Prostate gland (tissue), 2 donors: Measurements from ENCODE around the gene CNKSR1. TPM values are rescaled to one million over a fixed set of nuclear protein-coding genes. Genes with fewer than 3 reads are reported as not detected.

Source experiments
- DNase-seq: peaks from one replicate; pipeline ENCODE4 v3.0.0-alpha.2; 2019; ENCODE audit warnings: low spot score
- H3K27ac ChIP-seq, 2 donors: fragments of 200-600 bp; sonication (generic); 2 replicates each; pipeline ENCODE4 v1.5.1; 2017 to 2019
- H3K27me3 ChIP-seq: fragments of 200-600 bp; sonication (generic); replicated peaks from 2 replicates; pipeline ENCODE4 v1.5.1; 2019; ENCODE audit not compliant: insufficient read depth
- H3K36me3 ChIP-seq, 2 donors: fragments of 200-600 bp; sonication (generic); 1 replicate in 1 of 2; 2 replicates in 1 of 2; pipeline versions ENCODE4 v1.5.1 to v1.8.1; 2017 to 2019
- H3K4me1 ChIP-seq: fragments of 200-600 bp; sonication (generic); replicated peaks from 2 replicates; pipeline ENCODE4 v1.5.1; 2019
- H3K4me3 ChIP-seq, 2 donors: fragments of 200-600 bp; sonication (generic); 2 replicates each; pipeline ENCODE4 v1.5.1; 2017 to 2019
- H3K9me3 ChIP-seq: fragments of 200-600 bp; sonication (generic); 2 replicates; pipeline ENCODE4 v1.5.1; 2017
- CTCF ChIP-seq, 4 experiments: fragments of 200-600 bp in 2 of 4; fragments of 450-650 bp in 2 of 4; sonication (generic) in 2 of 4; IDR thresholded peaks; 1 replicate in 3 of 4; 2 replicates in 1 of 4; pipeline ENCODE4 v1.5.1; 2016 to 2019; ENCODE audit warnings: antibody characterized with exemption in 4 of 4, mild to moderate bottlenecking in 2 of 4, moderate library complexity in 2 of 4
- POLR2A ChIP-seq: fragments of 450-650 bp; IDR thresholded peaks from one replicate; pipeline ENCODE4 v1.6.1; 2016; ENCODE audit warnings: antibody characterized with exemption, mild to moderate bottlenecking
- POLR2AphosphoS5 ChIP-seq: sonication (generic); formaldehyde crosslinking; IDR thresholded peaks from one replicate; pipeline ENCODE4 v1.6.1; 2017; ENCODE audit warnings: antibody characterized with exemption
- WGBS: methylation state at CpG from one replicate; pipeline ENCODE4 v1.1.5; 2018; 5-methylcytosine and 5-hydroxymethylcytosine counted together
- intact Hi-C: fragments of 100-400 bp; cut with DNase I; formaldehyde crosslinking; loops from one replicate; pipeline ENCODE4 v1.14.2; 2022
- total RNA-seq, 2 donors: library from RNA; depleted of rRNA; stranded (reverse); fragments of >200 nt; gene quantifications; one replicate each; pipeline ENCODE4 v1.1.0, GENCODE V29; 2016

CNKSR1 gene
- total RNA-seq, 2 donors from 2014 or later = 24.8 to 32.4 TPM

GRCh38 chr1:26145960-26146294 lies 31.4 kb upstream of the CNKSR1 start:
- H3K36me3 ChIP-seq = no peaks in the 10 kb centered on the region
- no peak overlapping the region for H3K4me3 ChIP-seq
- 53% methylated on average over 6 of the region's 6 CpGs for WGBS
- no peaks in the 10 kb centered on the region for H3K9me3 ChIP-seq
- H3K4me1 ChIP-seq = no peaks in the 10 kb centered on the region
- intact Hi-C loops = loop anchor here (1.0 to 5.0 kb wide), 2 partner anchors 41 to 109 kb away; no protein-coding TSS in a partner anchor
- no peaks in the 10 kb centered on the region for H3K27me3 ChIP-seq
- H3K27ac ChIP-seq = no peak overlapping the region
- TF ChIP-seq CTCF (IDR thresholded peaks at IDR 0.05) (no peak), POLR2AphosphoS5 (no peak), POLR2A (no peak)
- DNase-seq = no peak

GRCh38 chr1:26148887-26149286 lies 28.4 kb upstream of the CNKSR1 start:
- TF ChIP-seq POLR2AphosphoS5 = no peak
- TF ChIP-seq POLR2A = no peak
- no peak for TF ChIP-seq CTCF (IDR thresholded peaks at IDR 0.05)
- Histone ChIP-seq H3K4me1 (no peaks in the 10 kb centered on the region), H3K4me3 (no peak overlapping the region), H3K36me3 (no peaks in the 10 kb centered on the region), H3K27ac (no peak overlapping the region), H3K9me3 (no peaks in the 10 kb centered on the region), H3K27me3 (no peaks in the 10 kb centered on the region)
- intact Hi-C loops = loop anchor here (5.0 kb wide), 1 partner anchor 112 kb away; no protein-coding TSS in a partner anchor
- no peak for DNase-seq

- Histone ChIP-seq H3K4me1 (no peaks in the 10 kb centered on the region), H3K4me3 (no peak overlapping the region), H3K27me3 (peaks cover 4% of the 10 kb centered on the region), H3K27ac (no peak overlapping the region), H3K9me3 (no peaks in the 10 kb centered on the region), H3K36me3 (no peaks in the 10 kb centered on the region)
- no peak for TF ChIP-seq POLR2A
- WGBS = 55% methylated on average over 5 of the region's 5 CpGs
- intact Hi-C loops = no loop called here
- no peak for DNase-seq
Measured at GRCh38 chr1:26153966-26154532, 23.2 kb upstream of the CNKSR1 start.

- intact Hi-C loops = no loop called here
- TF ChIP-seq CTCF (IDR thresholded peaks at IDR 0.05) (no peak), POLR2A (no peak), POLR2AphosphoS5 (no peak)
- 43% methylated on average over 9 of the region's 9 CpGs for WGBS
- Histone ChIP-seq H3K36me3 (no peaks in the 10 kb centered on the region), H3K27ac (no peak overlapping the region), H3K4me1 (no peaks in the 10 kb centered on the region), H3K9me3 (no peaks in the 10 kb centered on the region), H3K4me3 (no peak overlapping the region), H3K27me3 (peaks cover 4% of the 10 kb centered on the region)
- DNase-seq = no peak
Measured at GRCh38 chr1:26154750-26155149, 22.5 kb upstream of the CNKSR1 start.

- no peak overlapping the region for H3K27ac ChIP-seq
- no peak for DNase-seq
- TF ChIP-seq CTCF (IDR thresholded peaks at IDR 0.05) (no peak), POLR2A (no peak), POLR2AphosphoS5 (no peak)
- intact Hi-C loops = no loop called here
- H3K9me3 ChIP-seq = no peaks in the 10 kb centered on the region
- WGBS = 74% methylated on average over 21 of the region's 21 CpGs
- H3K27me3 ChIP-seq = peaks cover 4% of the 10 kb centered on the region
- H3K4me1 ChIP-seq = no peaks in the 10 kb centered on the region
- H3K36me3 ChIP-seq = no peaks in the 10 kb centered on the region
- no peak overlapping the region for H3K4me3 ChIP-seq
Measured at GRCh38 chr1:26155370-26156284, 21.7 kb upstream of the CNKSR1 start.
